ENCODE data around the gene TEX53. TPM values are rescaled to one million over a fixed set of nuclear protein-coding genes. Genes with fewer than 3 reads are reported as not detected.
A peak's percentile ranks its signal among the peaks of the same experiment; 100 is the strongest.

TEX53 gene
- total RNA-seq, 2 donors from 2014 or later: not detected

DNA sequence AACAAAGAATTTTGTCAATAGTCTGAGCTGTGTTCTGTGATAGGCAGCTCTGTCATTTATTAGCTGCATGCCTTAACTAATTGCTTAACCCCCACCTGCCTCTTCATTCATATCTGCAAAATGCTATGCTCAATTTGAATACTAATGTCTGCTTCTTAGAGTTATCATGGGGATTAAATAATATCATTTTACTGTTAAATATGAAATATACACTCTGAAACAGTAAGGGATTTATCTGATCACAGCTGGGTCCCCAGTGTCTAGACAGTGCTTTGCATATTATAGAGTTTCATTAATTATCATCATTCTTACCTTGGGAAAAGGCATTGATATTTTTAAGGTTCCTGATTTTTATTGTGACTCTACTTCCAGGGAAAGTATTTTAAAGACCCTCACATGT, 12.4 kb upstream of the TEX53 start:
- peaks cover 5% of the 10 kb centered on the region for H3K4me1 Mint-ChIP-seq
- H3K27ac Mint-ChIP-seq: no peak overlapping the region
- peaks cover 3% of the 10 kb centered on the region for H3K27me3 Mint-ChIP-seq
- no peaks in the 10 kb centered on the region for H3K36me3 Mint-ChIP-seq (ENCODE audit: low read depth)
- no peak overlapping the region for H3K4me3 Mint-ChIP-seq
- H3K9me3 Mint-ChIP-seq: no peaks in the 10 kb centered on the region
- no peak for ATAC-seq (replicated peaks)

GRCh38 chr9:114668146-114668545, 10.5 kb upstream of the TEX53 start:
- Mint-ChIP-seq H3K4me3 (no peak overlapping the region), H3K27ac (no peak overlapping the region), H3K36me3 (ENCODE audit: low read depth) (no peaks in the 10 kb centered on the region), H3K9me3 (no peaks in the 10 kb centered on the region), H3K27me3 (peaks cover 3% of the 10 kb centered on the region), H3K4me1 (peaks cover 5% of the 10 kb centered on the region)
- ATAC-seq (replicated peaks): no peak

- Mint-ChIP-seq H3K36me3 (ENCODE audit: low read depth) (no peaks in the 10 kb centered on the region), H3K4me1 (peaks cover 5% of the 10 kb centered on the region), H3K9me3 (no peaks in the 10 kb centered on the region), H3K27ac (no peak overlapping the region), H3K4me3 (no peak overlapping the region), H3K27me3 (peaks cover 6% of the 10 kb centered on the region)
- peak; percentile 72 for ATAC-seq (replicated peaks)
Observed at GRCh38 chr9:114666851-114667250, 9.2 kb upstream of the TEX53 start.

DNA sequence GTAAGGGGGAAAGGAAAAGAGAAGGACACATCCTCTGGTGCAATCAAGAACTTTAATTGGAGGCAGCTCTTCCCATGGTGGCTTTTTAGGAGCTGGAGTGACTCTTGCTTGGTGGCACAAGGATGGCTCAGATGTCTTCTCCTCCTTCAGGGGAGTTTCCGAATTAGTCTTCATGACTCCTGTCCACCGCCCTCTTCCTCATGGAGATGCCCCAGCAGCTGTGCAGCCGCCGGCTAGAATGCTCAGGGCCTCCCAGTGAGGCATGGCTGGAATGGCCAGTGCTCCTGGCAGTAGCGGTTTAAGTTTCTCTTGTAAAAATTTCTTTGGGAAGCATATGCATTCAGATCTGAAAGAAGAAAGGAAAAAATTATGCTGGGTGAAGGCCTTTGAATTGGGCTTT, 8.8 kb upstream of the TEX53 start:
- peaks cover 5% of the 10 kb centered on the region for H3K4me1 Mint-ChIP-seq
- peaks cover 6% of the 10 kb centered on the region for H3K27me3 Mint-ChIP-seq
- no peaks in the 10 kb centered on the region for H3K36me3 Mint-ChIP-seq (ENCODE audit: low read depth)
- no peaks in the 10 kb centered on the region for H3K9me3 Mint-ChIP-seq
- H3K4me3 Mint-ChIP-seq: no peak overlapping the region
- ATAC-seq (replicated peaks): no peak
- no peak overlapping the region for H3K27ac Mint-ChIP-seq

GRCh38 chr9:114664181-114664580, 6.6 kb upstream of the TEX53 start:
- H3K4me1 Mint-ChIP-seq: peaks cover 5% of the 10 kb centered on the region
- no peaks in the 10 kb centered on the region for H3K9me3 Mint-ChIP-seq
- H3K27me3 Mint-ChIP-seq: peaks cover 3% of the 10 kb centered on the region
- no peaks in the 10 kb centered on the region for H3K36me3 Mint-ChIP-seq (ENCODE audit: low read depth)
- H3K27ac Mint-ChIP-seq: no peak overlapping the region
- no peak for ATAC-seq (replicated peaks)
- H3K4me3 Mint-ChIP-seq: no peak overlapping the region

- Mint-ChIP-seq H3K4me3 (no peak overlapping the region), H3K27me3 (peaks cover 3% of the 10 kb centered on the region), H3K4me1 (peaks cover 5% of the 10 kb centered on the region), H3K27ac (no peak overlapping the region), H3K9me3 (no peaks in the 10 kb centered on the region), H3K36me3 (ENCODE audit: low read depth) (no peaks in the 10 kb centered on the region)
- ATAC-seq (replicated peaks): peak; percentile 84
Observed at GRCh38 chr9:114662081-114662989, 4.7 kb upstream of the TEX53 start.

GRCh38 chr9:114656301-114656700, 1.3 kb downstream of the TEX53 start:
- no peaks in the 10 kb centered on the region for H3K27me3 Mint-ChIP-seq
- H3K9me3 Mint-ChIP-seq: no peaks in the 10 kb centered on the region
- H3K4me1 Mint-ChIP-seq: peaks cover 15% of the 10 kb centered on the region
- no peak for ATAC-seq (replicated peaks)
- H3K36me3 Mint-ChIP-seq (ENCODE audit: low read depth): no peaks in the 10 kb centered on the region
- H3K4me3 Mint-ChIP-seq: no peak overlapping the region
- H3K27ac Mint-ChIP-seq: no peak overlapping the region

GRCh38 chr9:114655689-114656088, 1.9 kb downstream of the TEX53 start:
- Mint-ChIP-seq H3K4me1 (peaks cover 15% of the 10 kb centered on the region), H3K27me3 (no peaks in the 10 kb centered on the region)

DNA sequence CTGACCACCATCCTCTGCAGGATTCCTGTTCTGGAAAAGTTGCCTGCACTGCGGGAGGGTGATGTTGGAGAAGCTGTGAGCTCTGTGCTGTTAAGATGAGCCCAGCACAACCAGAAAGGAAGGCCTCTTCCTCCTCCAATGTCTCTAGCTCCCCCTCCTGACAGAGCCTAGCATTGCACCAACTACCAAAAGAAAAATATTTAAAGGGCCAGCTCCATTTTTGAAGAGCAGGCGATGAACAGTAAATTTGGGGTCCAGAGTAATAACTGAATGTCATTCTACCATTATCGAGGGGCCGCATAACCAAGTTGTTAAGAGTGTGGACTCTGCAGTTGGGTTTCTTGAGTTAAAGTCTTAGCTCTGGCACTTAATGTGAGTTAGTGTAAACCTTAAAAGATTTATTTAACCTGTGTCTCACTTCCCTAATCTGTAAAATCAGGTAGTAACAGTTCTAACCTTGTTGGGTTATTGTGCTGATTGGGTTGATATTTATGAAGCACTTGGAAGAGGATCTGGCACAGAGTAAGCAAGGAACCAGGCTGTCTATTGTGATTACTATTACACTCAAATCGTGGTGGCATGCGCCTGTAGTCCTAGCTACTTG, 3.9 kb downstream of the TEX53 start:
- Mint-ChIP-seq H3K27me3 (no peaks in the 10 kb centered on the region), H3K4me1 (peaks cover 15% of the 10 kb centered on the region), H3K9me3 (no peaks in the 10 kb centered on the region), H3K36me3 (ENCODE audit: low read depth) (no peaks in the 10 kb centered on the region), H3K4me3 (peak overlapping the region; percentile 65), H3K27ac (peak overlapping the region; percentile 91)
- ATAC-seq (replicated peaks): peak; percentile 66

More at GRCh38 chr9:114655689-114656088, 1.9 kb downstream of the TEX53 start:
- Mint-ChIP-seq H3K4me3 (no peak overlapping the region), H3K36me3 (ENCODE audit: low read depth) (no peaks in the 10 kb centered on the region), H3K27ac (no peak overlapping the region), H3K9me3 (no peaks in the 10 kb centered on the region)
- ATAC-seq (replicated peaks): no peak

- ATAC-seq (replicated peaks): peak; percentile 88
- peak overlapping the region; percentile 91 for H3K27ac Mint-ChIP-seq
- H3K4me1 Mint-ChIP-seq: peaks cover 15% of the 10 kb centered on the region
- H3K4me3 Mint-ChIP-seq: peak overlapping the region; percentile 65
- no peaks in the 10 kb centered on the region for H3K9me3 Mint-ChIP-seq
- H3K27me3 Mint-ChIP-seq: no peaks in the 10 kb centered on the region
- H3K36me3 Mint-ChIP-seq (ENCODE audit: low read depth): no peaks in the 10 kb centered on the region
Observed at GRCh38 chr9:114652776-114653555, 4.6 kb downstream of the TEX53 start.

- ATAC-seq (replicated peaks): no peak
- Mint-ChIP-seq H3K36me3 (ENCODE audit: low read depth) (peaks cover 70% of the 10 kb centered on the region), H3K9me3 (no peaks in the 10 kb centered on the region), H3K27me3 (no peaks in the 10 kb centered on the region), H3K4me1 (no peaks in the 10 kb centered on the region), H3K27ac (no peak overlapping the region), H3K4me3 (no peak overlapping the region)
Observed at GRCh38 chr9:114643896-114644295, 13.7 kb downstream of the TEX53 start.

DNA sequence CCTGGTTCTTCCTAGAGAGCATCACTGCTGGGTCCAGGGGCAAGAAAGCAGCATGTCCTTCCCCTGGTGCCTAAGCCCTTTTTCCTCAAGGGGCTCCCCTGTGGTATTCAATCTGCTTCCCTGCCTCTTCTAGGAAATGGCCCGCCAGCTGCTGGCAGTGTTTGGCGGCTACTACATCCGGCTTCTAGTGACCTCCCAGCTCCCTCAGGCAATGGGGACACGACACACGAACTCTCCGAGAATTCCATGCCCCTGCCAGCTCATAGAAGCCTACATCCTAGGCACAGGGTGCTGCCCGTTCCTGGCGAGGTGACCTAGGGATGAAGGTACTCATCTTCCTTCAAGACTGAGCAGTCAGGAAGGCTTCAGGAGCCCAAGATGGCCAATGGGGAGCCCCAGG, 14.6 kb downstream of the TEX53 start:
- no peaks in the 10 kb centered on the region for H3K9me3 Mint-ChIP-seq
- no peak overlapping the region for H3K4me3 Mint-ChIP-seq
- H3K4me1 Mint-ChIP-seq: no peaks in the 10 kb centered on the region
- ATAC-seq (replicated peaks): no peak
- H3K36me3 Mint-ChIP-seq (ENCODE audit: low read depth): peaks cover 79% of the 10 kb centered on the region
- H3K27me3 Mint-ChIP-seq: no peaks in the 10 kb centered on the region
- no peak overlapping the region for H3K27ac Mint-ChIP-seq

GRCh38 chr9:114641967-114642366, 15.6 kb downstream of the TEX53 start:
- no peak for ATAC-seq (replicated peaks)
- no peaks in the 10 kb centered on the region for H3K9me3 Mint-ChIP-seq
- peaks cover 89% of the 10 kb centered on the region for H3K36me3 Mint-ChIP-seq (ENCODE audit: low read depth)
- no peaks in the 10 kb centered on the region for H3K4me1 Mint-ChIP-seq
- no peak overlapping the region for H3K4me3 Mint-ChIP-seq
- no peaks in the 10 kb centered on the region for H3K27me3 Mint-ChIP-seq
- peak overlapping the region; percentile 2 for H3K27ac Mint-ChIP-seq

- Mint-ChIP-seq H3K27me3 (no peaks in the 10 kb centered on the region), H3K4me3 (no peak overlapping the region), H3K9me3 (no peaks in the 10 kb centered on the region), H3K4me1 (no peaks in the 10 kb centered on the region), H3K27ac (no peak overlapping the region), H3K36me3 (ENCODE audit: low read depth) (peaks cover 88% of the 10 kb centered on the region)
- no peak for ATAC-seq (replicated peaks)
Observed at GRCh38 chr9:114638404-114638803, 19.2 kb downstream of the TEX53 start.

All from activated T-helper 17 cell treated with anti-CD3 and anti-CD28 coated beads, Interleukin-2, amount 50 U/mL, for 72 hours (primary cell).